K562 treated with DMSO at 1 percent for 4 hours (cell line): ENCODE measurements around the gene GPANK1. TPM values are rescaled to one million over a fixed set of nuclear protein-coding genes. Genes with fewer than 3 reads are reported as not detected.

Experiments
- total RNA-seq: library from RNA; unstranded; fragments of 300-600 nt; gene quantifications from 2 replicates; pipeline ENCODE4 v1.2.3, GENCODE V29; 2022; ENCODE audit not compliant: insufficient read depth

Gene GPANK1
- total RNA-seq, result 23.4 and 36.8 TPM in 2 replicates

GRCh38 chr6:31664790-31665500 lies at the start of gene GPANK1:
GPANK1 (minus strand) TSS chr6:31664997; CDS start chr6:31664478, 519 bp downstream.

GRCh38 chr6:31706599-31706998 lies 41.8 kb upstream of the GPANK1 start, which contains the start of gene LY6G6F:
LY6G6F (plus strand) TSS chr6:31706866; CDS start chr6:31706907, 41 bp downstream.

GRCh38 chr6:31702819-31703716 lies 38.3 kb upstream of the GPANK1 start, which contains the start of gene ABHD16A:
ABHD16A (minus strand) TSS chr6:31703324; CDS start chr6:31703281, 43 bp downstream.

GRCh38 chr6:31680226-31681134 lies 15.7 kb upstream of the GPANK1 start, which contains the start of gene LY6G5C:
LY6G5C (minus strand) TSS chr6:31681067; CDS start chr6:31680373, 694 bp downstream.

GRCh38 chr6:31669676-31670075 lies 4.9 kb upstream of the GPANK1 start, which contains the start of gene LY6G5B:
LY6G5B (plus strand) TSS chr6:31669976; CDS start chr6:31670951, 975 bp downstream.

GRCh38 chr6:31665501-31666336 lies 922 bp upstream of the GPANK1 start, which contains the start of gene CSNK2B:
CSNK2B (plus strand) TSS chr6:31666080; CDS start chr6:31666832, 752 bp downstream.

GRCh38 chr6:31660381-31661261 lies 4.2 kb downstream of the GPANK1 start, which contains the start of gene C6orf47:
C6orf47 (minus strand) TSS chr6:31660778; CDS start chr6:31659947, 831 bp downstream.

GRCh38 chr6:31655349-31656237 lies 9.2 kb downstream of the GPANK1 start, which contains the start of gene APOM:
APOM (plus strand) TSS chr6:31655894; CDS start chr6:31655967, 73 bp downstream.

GRCh38 chr6:31620586-31621319 lies 44.0 kb downstream of the GPANK1 start, which contains the start of gene PRRC2A:
PRRC2A (plus strand) TSS chr6:31620715; CDS start chr6:31622790, 2,075 bp downstream.

GRCh38 chr6:31614684-31615578 lies 49.9 kb downstream of the GPANK1 start, which contains the start of gene AIF1:
AIF1 (plus strand) TSS chr6:31615234; CDS start chr6:31615330, 96 bp downstream.

Other genes starting within 250 kb of the GPANK1 start
- gene MICB, start 166.9 kb downstream of the GPANK1 start, total RNA-seq, result 20.6 and 25.7 TPM in 2 replicates
- not detected in 2 replicates for gene MCCD1, start 136.0 kb downstream of the GPANK1 start, total RNA-seq
- gene DDX39B, start 123.0 kb downstream of the GPANK1 start, total RNA-seq, result 175 and 204 TPM in 2 replicates
- not detected in 2 replicates for gene ATP6V1G2, start 118.4 kb downstream of the GPANK1 start, total RNA-seq
- gene NFKBIL1, start 117.4 kb downstream of the GPANK1 start, total RNA-seq, result 54.0 and 55.3 TPM in 2 replicates
- not detected in 2 replicates for gene LTA, start 92.7 kb downstream of the GPANK1 start, total RNA-seq
- gene TNF, start 89.4 kb downstream of the GPANK1 start, total RNA-seq, result 0.39 TPM in 1 of 2 replicates, not detected in the other
- not detected in 2 replicates for gene LTB, start 82.6 kb downstream of the GPANK1 start, total RNA-seq
- gene LST1, start 78.7 kb downstream of the GPANK1 start, total RNA-seq, result 8.0 and 9.8 TPM in 2 replicates
- gene NCR3, start 72.0 kb downstream of the GPANK1 start, total RNA-seq, result 1.7 TPM in 1 of 2 replicates, not detected in the other
- 26.7 and 27.1 TPM in 2 replicates for gene AIF1, start 49.8 kb downstream of the GPANK1 start, total RNA-seq
- 185 and 248 TPM in 2 replicates for gene PRRC2A, start 44.3 kb downstream of the GPANK1 start, total RNA-seq
- 380 and 409 TPM in 2 replicates for gene BAG6, start 12.3 kb downstream of the GPANK1 start, total RNA-seq
- 8.4 and 11.2 TPM in 2 replicates for gene APOM, start 9.1 kb downstream of the GPANK1 start, total RNA-seq
- gene C6orf47, start 4.2 kb downstream of the GPANK1 start, total RNA-seq, result 17.7 and 18.6 TPM in 2 replicates
- gene CSNK2B, start 1.1 kb upstream of the GPANK1 start, total RNA-seq, result 613 and 654 TPM in 2 replicates
- 5.0 and 12.4 TPM in 2 replicates for gene LY6G5B, start 5.0 kb upstream of the GPANK1 start, total RNA-seq
- gene LY6G5C, start 16.1 kb upstream of the GPANK1 start, total RNA-seq, result 3.4 TPM in 1 of 2 replicates, not detected in the other
- 91.1 and 99.5 TPM in 2 replicates for gene ABHD16A, start 38.3 kb upstream of the GPANK1 start, total RNA-seq
- not detected in 2 replicates for gene LY6G6F, start 41.9 kb upstream of the GPANK1 start, total RNA-seq
- gene LY6G6D, start 50.4 kb upstream of the GPANK1 start, total RNA-seq, result not detected in 2 replicates
- not detected in 2 replicates for gene LY6G6C, start 56.7 kb upstream of the GPANK1 start, total RNA-seq
- gene MPIG6B, start 58.4 kb upstream of the GPANK1 start, total RNA-seq, result 0.51 TPM in 1 of 2 replicates, not detected in the other
- gene DDAH2, start 64.3 kb upstream of the GPANK1 start, total RNA-seq, result 66.8 and 75.1 TPM in 2 replicates
- gene CLIC1, start 71.5 kb upstream of the GPANK1 start, total RNA-seq, result 1,213 and 1,370 TPM in 2 replicates
- 22.0 and 30.3 TPM in 2 replicates for gene MSH5, start 75.0 kb upstream of the GPANK1 start, total RNA-seq
- 2.6 and 8.2 TPM in 2 replicates for gene SAPCD1, start 97.7 kb upstream of the GPANK1 start, total RNA-seq
- gene VWA7, start 112.3 kb upstream of the GPANK1 start, total RNA-seq, result 5.4 and 5.6 TPM in 2 replicates
- 147 and 165 TPM in 2 replicates for gene VARS1, start 130.8 kb upstream of the GPANK1 start, total RNA-seq
- gene LSM2, start 142.0 kb upstream of the GPANK1 start, total RNA-seq, result 139 and 155 TPM in 2 replicates
- 2.5 and 2.8 TPM in 2 replicates for gene HSPA1L, start 150.3 kb upstream of the GPANK1 start, total RNA-seq
- gene HSPA1A, start 150.5 kb upstream of the GPANK1 start, total RNA-seq, result 641 and 912 TPM in 2 replicates
- gene HSPA1B, start 162.7 kb upstream of the GPANK1 start, total RNA-seq, result 595 and 769 TPM in 2 replicates
- 232 TPM in 2 replicates for gene NEU1, start 197.8 kb upstream of the GPANK1 start, total RNA-seq
- gene SLC44A4, start 214.0 kb upstream of the GPANK1 start, total RNA-seq, result 12.7 and 13.4 TPM in 2 replicates
- gene EHMT2, start 232.7 kb upstream of the GPANK1 start, total RNA-seq, result 61.5 and 78.2 TPM in 2 replicates
- 6.4 and 10.3 TPM in 2 replicates for gene ZBTB12, start 237.1 kb upstream of the GPANK1 start, total RNA-seq